SHP77 treated with DMSO at 0.1 percent for 48 hours (cell line): ENCODE measurements around the gene SARS2.
"Not testable (repeated sequence)": the region's sequence is repeated elsewhere in the genome, so short reads cannot be mapped to it uniquely, and the experiment has no call there.

Source experiments
- DNase-seq: peaks from one replicate; lab custom pipeline; 2025; lab: John Stamatoyannopoulos, UW

The SARS2 gene

DNA sequence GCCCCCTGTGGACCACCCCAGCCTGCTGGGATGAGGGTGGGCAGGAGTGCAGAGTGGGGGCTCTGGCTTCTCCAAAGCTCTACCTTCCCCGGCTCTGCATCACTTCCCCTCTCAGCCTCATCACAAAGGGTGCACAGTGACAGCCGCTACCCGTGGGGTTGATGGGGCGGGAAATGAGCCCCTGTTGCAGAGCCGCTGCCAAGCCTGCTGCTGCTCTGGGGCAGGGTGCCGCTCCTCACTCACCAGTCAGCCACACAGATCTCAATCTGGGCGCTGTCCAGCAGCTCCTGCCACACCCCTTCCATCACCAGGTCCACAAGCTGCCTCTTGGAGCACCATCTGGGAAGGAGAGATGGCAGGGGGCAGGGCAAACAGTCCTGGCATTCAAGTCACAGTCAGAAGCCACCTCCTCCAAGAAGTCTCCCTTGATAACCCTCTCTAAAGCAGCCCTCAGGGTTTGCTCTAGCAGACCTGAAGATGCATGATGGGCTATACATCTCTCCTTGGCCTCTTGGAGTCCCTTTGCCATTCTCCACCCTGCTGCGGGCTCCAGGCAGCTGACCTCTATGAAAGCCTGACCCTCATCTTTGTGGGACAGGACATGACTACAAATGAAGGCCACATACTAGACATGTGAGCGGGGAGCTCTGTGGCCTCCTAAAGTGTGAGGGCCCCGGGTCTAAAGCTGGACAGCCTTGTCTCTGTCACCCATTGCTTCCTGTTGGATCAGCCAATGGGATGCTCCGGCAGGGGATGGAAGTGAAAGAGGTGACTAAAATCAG, 15.9 kb upstream of the SARS2 start:
- no peak for DNase-seq

DNA sequence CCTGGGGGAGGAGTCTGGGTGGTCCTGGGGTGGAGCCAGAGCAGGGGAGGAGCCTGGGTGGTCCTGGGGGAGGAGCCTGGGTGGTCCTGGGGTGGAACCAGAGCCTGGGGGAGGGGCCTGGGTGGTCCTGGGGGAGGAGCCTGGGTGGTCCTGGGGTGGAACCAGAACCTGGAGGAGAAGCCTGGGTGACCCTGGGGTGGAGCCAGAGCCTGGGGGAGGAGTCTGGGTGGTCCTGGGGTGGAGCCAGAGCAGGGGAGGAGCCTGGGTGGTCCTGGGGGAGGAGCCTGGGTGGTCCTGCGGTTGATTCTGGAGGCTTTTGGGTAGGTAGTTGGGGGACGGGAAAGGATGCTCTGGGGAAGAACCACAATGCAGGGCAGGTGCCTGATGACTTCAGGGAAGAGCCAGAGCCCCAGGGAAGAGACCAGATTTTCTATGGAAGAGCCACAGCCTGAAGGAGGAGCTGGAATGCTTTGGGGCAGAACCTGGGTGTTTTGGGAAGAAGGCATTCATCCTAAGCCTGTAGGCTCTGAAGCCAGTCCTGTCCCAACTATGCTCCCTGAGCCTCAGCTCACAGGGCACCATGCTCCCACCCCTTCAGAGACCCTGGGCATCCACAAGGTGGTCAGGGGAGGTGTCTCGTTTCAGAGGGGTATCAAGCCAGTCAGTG, 15.1 kb upstream of the SARS2 start:
- no peak for DNase-seq

DNA sequence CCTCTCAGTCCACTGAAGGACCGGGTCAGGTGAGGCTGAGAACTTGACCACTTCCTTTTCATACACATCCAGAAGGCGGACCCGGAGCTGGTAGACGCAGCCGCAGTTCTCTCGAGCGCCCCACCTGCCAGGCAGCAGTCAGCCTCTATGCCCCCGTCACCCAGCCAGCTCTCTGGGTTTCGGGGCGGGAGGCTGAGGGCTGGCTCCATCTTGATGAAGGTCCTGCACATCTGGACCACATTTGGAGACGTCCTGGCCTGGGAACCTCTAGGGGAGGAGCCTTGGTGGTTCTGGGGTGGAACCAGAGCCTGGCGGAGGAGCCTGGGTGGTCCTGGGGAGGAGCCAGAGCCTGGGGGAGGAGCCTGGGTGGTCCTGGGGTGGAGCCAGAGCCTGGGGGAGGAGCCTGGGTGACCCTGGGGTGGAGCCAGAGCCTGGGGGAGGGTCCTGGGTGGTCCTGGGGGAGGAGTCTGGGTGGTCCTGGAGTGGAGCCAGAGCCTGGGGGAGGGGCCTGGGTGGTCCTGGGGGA, 14.5 kb upstream of the SARS2 start:
- DNase-seq, result peak; percentile 11

DNA sequence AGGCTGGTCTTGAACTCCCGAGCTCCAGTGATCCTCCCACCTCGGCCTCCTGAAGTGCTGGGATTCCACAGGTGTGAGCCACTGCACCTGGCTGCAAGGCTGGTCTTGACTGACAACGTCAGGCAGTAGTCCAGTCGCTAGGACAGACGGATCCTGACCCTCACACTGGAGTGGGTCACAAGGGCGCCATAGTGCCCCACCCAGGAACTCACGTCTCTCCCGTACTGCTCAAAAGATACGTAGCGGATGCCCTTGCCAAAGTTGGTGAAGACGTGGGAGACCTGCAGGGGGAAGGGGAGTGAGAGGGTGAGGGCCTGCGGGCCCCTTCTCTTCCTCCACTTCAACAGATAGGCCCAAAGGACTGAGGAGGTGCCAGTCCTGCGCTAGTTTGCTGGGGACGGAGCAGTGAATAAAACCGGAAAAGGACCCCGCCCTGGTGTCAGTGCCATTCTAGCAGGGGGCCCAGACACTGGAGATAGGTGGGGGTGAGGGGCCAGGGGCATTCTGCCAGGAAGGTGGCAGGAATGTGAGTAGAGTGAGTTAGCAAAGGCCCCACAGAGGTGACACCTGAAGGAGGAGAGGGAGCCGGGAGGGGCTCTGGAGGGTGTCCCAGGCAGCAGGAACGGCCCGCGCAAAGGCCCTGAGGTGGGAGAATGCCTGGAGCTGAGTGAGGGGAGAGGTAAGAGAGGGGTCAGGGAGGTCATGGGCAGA, 12.1 kb upstream of the SARS2 start:
- no peak for DNase-seq

DNA sequence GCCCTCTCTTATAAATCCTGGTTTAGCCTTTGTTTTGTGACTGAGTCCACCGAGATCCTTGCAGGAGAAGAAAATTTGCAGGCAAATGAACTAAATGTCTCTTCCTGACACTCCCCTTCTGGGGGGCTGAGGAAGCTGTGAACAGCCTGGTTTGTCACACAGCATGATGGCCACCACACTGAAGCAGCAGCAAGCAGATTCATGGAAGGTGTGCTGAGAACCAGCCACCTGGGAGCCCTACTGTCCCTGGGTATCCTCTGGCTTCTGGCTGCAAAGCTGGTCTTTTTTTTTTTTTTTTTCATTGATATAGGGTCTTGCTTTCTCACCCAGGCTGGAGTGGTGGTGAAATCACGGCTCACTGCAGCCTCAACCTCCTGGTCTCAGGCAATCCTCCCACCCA, 11.4 kb upstream of the SARS2 start:
- DNase-seq, result no peak

DNA sequence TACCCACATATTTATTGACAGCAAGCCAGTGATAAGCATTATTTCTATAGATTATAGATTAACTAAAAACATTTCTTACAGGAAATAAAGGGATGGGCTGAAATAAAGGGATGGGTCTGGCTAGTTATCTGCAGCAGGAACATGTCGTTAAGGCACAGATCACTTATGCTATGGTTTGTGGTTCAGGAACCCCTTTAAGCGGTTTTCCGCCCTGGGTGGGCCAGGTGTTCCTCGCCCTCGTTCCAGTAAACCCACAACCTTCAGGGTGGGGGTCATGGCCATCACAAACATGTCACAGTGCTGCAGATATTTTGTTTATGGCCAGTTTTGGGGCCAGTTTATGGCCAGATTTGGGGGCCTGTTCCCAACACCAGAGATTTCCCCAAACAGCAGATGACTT, 10.9 kb upstream of the SARS2 start:
- not testable (repeated sequence) for DNase-seq

DNA sequence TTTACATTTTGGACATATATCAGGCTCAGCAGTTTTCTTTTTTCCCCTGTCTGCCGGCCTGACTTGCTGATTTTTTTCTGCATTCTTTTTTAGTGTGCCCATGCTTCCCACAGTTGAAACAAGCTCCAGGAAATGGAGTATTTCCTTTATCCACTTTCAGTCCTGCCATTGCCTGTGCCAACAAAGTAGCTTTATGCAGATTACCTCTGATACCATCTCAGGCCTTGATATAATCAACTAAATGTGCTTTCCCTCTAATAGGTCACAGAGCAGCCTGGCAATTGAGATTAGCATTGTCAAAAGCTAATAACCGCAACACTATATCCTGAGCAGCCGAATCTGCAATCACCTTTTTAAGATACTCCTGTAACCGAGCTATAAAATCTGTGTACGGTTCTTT, 9.4 kb upstream of the SARS2 start:
- no peak for DNase-seq

DNA sequence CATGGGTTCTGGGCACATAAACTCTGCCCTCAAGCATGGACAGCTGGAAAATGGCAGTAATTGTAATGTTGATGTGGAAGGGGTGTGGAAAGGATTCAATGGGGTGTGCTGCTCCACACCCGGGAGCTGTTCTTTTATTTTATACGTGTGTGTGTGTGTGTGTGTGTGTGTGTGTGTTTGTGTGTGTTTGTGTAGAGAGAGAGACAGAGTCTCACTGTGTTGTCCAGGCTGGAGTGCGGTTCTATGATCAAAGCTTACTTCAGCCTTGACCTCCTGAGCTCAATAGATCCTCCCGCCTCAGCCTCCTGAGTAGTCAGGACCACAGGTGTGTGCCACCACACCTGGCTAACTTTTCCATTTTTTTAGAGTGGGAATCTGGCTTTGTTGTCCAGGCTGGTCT, 3.0 kb upstream of the SARS2 start:
- DNase-seq, result no peak

DNA sequence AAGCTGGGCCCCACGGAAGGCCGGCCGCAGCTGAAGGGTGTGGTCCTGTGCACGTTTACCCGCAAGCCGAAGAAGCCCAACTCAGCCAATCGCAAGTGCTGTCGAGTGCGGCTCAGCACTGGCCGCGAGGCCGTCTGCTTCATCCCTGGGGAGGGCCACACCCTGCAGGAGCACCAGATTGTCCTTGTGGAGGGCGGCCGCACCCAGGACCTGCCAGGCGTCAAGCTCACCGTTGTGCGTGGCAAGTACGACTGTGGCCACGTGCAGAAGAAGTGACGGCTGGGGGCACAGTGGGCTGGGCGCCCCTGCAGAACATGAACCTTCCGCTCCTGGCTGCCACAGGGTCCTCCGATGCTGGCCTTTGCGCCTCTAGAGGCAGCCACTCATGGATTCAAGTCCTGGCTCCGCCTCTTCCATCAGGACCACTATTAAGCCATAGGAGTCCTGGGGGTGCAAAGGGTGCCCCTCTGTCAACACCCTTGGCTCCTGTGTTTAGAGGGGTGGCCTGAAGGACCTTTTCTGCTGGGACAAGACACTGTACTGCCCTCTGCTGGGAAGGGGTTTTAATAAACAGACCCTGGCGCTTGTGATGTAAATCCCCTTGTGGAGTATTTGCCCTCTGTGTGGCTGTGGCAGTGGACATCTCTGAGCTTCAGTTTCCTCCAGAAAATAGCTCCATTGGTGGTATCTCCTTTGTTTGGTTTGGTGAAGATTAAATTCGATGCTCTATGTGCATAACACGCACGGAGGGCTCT, 2.0 kb upstream of the SARS2 start:
- DNase-seq, result no peak

DNA sequence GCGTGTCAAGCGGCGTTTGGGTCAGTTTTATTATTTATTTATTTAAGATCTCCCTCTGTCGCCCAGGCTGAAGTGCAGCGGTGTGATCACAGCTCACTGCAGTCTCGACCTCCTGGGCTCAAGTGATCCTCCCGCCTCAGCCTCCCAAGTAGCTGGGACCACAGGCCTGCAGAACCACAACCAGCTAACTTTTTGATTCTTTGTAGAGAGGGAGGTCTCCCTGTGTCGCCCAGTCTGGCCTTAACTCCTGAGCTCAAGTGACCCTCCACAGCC, 894 bp upstream of the SARS2 start:
- no peak for DNase-seq

DNA sequence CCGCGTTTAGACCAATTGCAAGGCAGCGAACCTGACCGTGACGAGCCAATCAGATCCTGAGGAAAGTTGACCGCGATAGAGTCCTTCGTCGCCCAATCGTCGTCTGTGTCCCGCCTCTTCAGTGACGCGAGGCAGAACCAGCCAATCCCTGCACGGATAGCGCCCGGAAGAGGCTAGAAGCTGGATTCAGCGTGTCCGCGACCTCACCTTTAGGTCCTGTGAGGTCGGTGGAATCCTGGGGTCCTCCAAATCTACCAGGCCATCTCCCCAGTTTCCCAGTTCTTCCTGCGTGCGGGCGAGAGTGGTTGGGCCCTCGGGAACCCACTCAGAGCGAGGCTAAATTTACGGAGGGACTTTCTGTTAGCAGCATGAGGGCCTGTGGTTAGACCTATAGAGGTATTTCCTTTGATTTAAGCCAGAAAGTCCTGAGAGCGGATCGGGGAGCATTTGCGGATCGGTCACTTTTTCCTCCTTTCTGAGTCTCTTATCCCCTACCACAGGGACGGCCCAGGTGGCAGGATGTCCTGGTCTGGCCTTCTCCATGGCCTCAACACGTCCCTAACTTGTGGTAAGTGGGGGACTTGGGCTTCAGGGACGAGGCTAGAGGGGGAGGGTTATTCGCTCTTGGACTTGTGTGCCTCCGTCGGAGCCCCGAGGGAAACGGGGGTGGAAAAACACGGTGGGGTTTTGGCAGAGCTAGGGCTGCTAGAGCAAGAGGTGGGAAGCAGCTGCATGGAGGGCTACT, 385 bp upstream of the SARS2 start, which contains the start of gene MRPS12:
MRPS12 (plus strand) TSS at position 169 of the 745 bp plus-strand sequence; CDS start at position 520, 351 bp downstream.
- peak; percentile 99 for DNase-seq

DNA sequence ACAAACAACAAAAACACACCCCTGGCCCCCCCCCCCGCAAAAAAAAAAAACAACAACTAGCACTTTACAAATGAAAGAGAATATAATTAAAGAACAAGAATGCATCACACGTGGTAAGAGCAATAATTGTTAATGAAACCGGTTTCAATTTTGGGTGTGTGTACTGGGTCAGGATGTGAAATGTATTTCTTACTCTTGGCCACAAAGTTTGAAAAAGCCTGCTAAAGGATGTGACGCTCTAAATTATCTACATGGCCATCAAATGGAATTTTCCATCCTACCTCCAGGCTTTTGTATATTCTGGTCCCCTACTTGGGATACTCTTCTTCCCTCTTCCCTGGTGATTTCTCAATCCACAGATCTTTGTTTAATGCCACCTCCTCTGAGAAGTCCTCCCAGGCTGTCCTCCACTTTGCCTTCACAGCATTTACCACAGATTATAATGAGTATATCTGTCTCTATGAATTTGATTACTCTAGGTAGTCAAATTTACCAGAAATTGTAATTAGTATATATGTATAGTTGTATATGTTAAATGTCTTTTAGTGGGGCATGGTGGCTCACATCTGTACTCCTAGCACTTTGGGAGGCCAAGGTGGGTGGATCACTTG, 2.1 kb downstream of the SARS2 start:
- DNase-seq, result no peak

DNA sequence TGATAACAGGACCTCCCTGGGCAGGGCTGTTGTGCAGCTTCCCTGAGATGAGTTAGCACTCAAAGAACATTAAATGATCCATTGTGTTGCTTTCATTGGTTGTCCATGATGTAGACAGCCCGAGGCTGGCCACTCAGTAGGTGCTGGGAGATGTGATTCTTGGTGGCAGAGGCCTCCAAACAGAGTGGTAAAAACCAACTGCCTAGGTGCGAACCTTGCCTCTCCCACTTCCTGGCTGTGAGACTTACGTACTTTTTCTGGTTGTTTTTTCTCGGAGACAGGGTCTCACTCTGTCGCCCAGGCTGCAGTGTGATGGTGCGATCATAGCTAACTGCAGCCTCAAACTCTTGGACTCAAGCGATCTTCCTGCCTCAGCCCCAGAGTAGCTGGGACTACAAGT, 6.2 kb downstream of the SARS2 start:
- DNase-seq, result no peak

DNA sequence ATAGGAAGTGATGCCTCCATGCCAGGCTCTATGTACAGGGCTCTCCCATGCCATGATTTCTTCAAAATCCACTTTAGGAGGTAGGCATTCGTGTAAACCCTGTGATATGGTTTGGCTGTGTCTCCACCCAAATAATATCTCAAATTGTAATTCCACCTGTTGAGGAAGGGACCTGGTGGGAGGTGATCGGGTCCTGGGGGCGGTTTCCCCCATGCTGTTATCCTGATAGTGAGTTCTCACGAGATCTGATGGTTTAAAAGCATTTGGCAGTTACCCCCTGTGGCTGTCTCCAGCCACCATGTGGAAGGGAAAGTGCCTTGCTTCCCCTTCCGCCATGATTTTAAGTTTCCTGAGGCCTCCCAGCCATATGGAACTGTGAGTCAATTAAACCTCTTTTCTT, 8.1 kb downstream of the SARS2 start:
- no peak for DNase-seq

DNA sequence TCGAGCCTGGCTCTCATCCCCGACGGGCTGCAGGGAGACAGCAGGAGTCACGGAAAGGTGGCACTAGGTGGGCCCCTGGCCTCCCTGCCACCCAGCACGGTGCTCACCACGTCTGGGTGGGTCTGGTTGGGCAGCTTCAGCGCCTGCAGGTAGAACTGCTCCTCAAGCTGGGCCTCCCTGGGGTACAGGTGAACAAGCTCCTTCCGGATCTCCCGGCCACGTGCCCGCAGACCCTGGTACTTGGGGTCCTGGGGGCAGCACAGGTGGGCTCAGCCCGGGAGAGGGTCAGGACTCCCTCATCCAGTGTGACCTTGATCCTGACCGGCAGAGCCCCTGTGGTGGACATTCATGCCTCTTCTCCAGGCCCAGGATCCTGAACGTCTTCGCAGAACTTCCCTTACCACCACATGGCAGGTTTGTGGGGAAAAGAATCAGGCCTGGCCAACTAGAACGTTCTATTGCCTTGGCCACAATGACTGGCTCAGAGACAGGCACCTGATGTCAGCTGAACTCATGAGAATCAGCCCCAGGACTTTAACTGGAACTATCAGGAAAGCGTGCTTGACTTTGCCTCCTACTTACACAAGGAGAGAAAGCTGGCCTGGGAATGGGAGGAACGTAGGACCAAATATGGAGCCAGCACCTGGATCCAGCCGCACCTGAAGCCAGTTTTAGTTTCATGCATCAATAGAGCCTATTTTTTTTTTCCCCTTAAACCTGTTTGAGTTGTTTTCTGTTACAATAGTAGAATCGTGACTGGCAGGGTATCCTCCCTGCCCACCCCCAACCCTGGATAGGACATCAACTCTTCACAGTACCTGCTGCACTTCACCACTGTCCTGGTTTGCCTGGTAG, 8.9 kb downstream of the SARS2 start:
- no peak for DNase-seq

DNA sequence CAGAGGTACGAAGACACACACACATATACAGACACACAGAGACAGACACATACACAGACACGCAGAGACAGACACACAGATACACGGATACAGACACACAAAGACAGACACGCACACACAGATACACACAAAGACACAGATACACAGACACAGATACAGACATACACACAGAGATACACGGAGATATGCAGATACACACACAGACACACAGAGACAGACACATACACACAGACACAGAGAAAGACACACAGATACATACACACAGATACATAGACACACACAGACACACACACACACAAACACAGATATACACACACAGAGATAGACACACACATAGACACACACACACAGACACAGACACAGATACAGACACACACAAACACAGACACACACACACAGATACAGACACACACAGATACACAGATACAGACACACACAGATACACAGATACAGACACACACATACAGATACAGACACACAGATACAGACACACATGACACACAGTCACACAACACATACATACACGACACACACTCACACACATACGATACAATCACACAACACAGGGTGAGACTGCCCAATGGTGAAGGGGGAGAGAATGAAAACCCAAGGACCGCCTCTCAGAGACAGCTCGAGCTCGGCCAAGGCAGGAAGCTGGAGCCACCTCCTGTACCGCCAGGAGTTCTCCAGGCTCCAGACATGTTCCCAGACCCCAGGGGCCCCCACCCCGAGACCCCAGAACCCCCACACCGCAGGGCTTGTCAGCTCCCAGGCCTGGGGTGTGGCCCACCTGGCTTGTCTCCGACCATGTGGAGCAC, 9.8 kb downstream of the SARS2 start:
- no peak for DNase-seq

DNA sequence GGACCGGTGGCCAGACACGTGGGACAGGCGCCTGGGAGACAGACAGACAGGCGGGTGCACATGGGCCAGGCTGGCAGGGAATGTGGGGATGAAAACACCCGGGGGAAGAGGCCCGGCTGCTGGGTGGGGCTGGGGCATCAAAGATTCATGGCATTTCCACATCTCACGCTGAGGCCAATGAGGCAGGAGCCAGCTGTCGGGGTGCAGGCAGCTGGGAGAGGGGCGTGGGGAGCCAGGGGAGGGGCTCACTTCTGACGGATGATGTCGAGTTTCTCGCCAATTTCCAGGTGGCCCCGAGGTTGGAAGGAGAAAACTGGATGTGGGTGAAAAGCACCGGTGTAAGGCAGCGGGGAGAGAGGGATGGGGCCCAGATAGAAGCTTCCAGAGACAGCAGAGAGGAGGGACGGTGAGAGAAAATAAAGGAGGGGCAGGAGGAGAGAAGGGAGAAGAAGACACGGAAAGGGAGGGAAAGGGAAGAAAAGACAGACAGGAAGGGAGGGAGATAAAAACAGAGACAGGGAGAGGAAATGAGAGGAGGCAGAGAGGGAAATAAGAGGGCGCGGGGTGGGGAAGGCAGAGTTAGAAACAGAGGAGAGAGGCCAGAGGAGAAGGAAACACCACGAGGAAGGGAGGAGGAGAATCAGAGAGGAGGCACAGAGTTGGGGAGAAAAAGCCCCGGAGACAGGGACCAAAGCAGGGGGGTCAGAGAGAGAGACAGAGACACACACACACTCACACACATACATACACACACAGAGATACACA, 10.5 kb downstream of the SARS2 start:
- no peak for DNase-seq

DNA sequence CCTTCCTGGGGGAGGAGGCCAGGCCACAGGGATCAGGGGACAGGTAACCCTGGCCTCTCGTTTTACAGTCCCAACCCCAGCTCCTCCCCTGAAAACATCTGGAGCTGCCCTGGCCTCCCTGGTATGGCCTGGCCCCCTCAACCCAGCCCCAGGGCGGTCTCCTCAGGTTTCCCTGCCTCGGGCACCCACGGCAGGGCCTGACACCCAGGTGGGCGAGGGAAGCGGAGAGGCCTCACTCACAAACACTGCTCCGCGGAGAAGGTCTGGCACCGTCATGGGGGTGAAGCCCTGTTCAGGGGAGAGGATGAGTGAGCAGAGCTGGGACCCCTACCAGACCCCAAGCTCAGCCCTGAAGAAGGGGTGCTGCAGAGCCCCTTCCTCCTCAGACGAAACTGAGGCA, 12.0 kb downstream of the SARS2 start:
- no peak for DNase-seq
